IMR-90 (cell line): ENCODE results near the gene NKD1. TPM values are rescaled to one million over a fixed set of nuclear protein-coding genes. Genes with fewer than 3 reads are reported as not detected.

Experiments
- ATAC-seq: fragments of 200-7000 bp; cut with Tn5 transposase; 2 replicates; pipeline ENCODE4 v1.9.1; 2020; ENCODE audit warnings: low read depth, mild to moderate bottlenecking, moderate library complexity
- BruUV-seq: library from RNA; stranded (reverse); fragments of 400-500 nt; replicated peaks from 2 replicates; lab custom pipeline; 2021; lab: Mats Ljungman, UMichigan
- CTCF ChIA-PET: fragments of 300-600 bp; formaldehyde crosslinking; extraction: SDS; loops from one replicate; lab custom pipeline; 2021; ENCODE audit warnings: antibody characterized with exemption; lab: Yijun Ruan, JAX
- POLR2A ChIA-PET: fragments of 300-600 bp; sonication (Branson Sonifier 250); formaldehyde crosslinking; loops from one replicate; lab custom pipeline; 2022; ENCODE audit warnings: antibody characterized with exemption; ENCODE audit not compliant: unreplicated experiment; lab: Charles Lee
- DNase-seq: peaks from one replicate; pipeline ENCODE4 v3.0.0; 2013
- H2AFZ ChIP-seq: replicated peaks from 2 replicates; pipeline ENCODE3; 2013; ENCODE audit warnings: low read length, mild to moderate bottlenecking; ENCODE audit not compliant: poor library complexity
- H2AK5ac ChIP-seq: 2 replicates; pipeline ENCODE4 v1.6.1; 2013; ENCODE audit warnings: low read depth, low read length, inconsistent platforms
- H2AK9ac ChIP-seq: replicated peaks from 2 replicates; pipeline ENCODE3; 2013; ENCODE audit warnings: mild to moderate bottlenecking, low read depth, low read length, moderate library complexity; ENCODE audit not compliant: poor library complexity
- H2BK120ac ChIP-seq: 2 replicates; pipeline ENCODE4 v1.6.1; 2013; ENCODE audit warnings: low read depth, low read length, inconsistent platforms
- H2BK15ac ChIP-seq: 3 replicates; pipeline ENCODE4 v1.6.1; 2013; ENCODE audit warnings: low read depth, low read length, inconsistent platforms
- H2BK20ac ChIP-seq: 2 replicates; pipeline ENCODE4 v1.6.1; 2013; ENCODE audit warnings: low read depth, mild to moderate bottlenecking, inconsistent platforms, low read length, moderate library complexity
- H2BK5ac ChIP-seq: 2 replicates; pipeline ENCODE4 v1.6.1; 2013; ENCODE audit warnings: mild to moderate bottlenecking, low read depth, low read length, inconsistent platforms; ENCODE audit not compliant: poor library complexity, severe bottlenecking
- H3K14ac ChIP-seq: replicated peaks from 2 replicates; pipeline ENCODE4 v1.6.1; 2013; ENCODE audit warnings: low read depth, low read length, inconsistent platforms
- H3K18ac ChIP-seq: 2 replicates; pipeline ENCODE4 v1.6.1; 2013; ENCODE audit warnings: low read depth, low read length, control low read depth
- H3K23ac ChIP-seq: 2 replicates; pipeline ENCODE4 v1.6.1; 2013; ENCODE audit warnings: low read depth, low read length, inconsistent platforms
- H3K27ac ChIP-seq: 2 replicates; pipeline ENCODE4 v1.5.1; 2013; ENCODE audit warnings: mild to moderate bottlenecking, control low read depth, low read length; ENCODE audit not compliant: insufficient read depth
- H3K27me3 ChIP-seq: 2 replicates; pipeline ENCODE4 v1.6.1; 2013; ENCODE audit warnings: low read length; ENCODE audit not compliant: control insufficient read depth, insufficient read depth
- H3K36me3 ChIP-seq: 2 replicates; pipeline ENCODE4 v1.6.1; 2013; ENCODE audit warnings: low read length, mixed read lengths; ENCODE audit not compliant: control insufficient read depth, insufficient read depth
- H3K4ac ChIP-seq: 2 replicates; pipeline ENCODE4 v1.6.1; 2013; ENCODE audit warnings: low read depth, low read length, inconsistent platforms
- H3K4me1 ChIP-seq: 2 replicates; pipeline ENCODE4 v1.6.1; 2013; ENCODE audit warnings: low read length, mixed read lengths; ENCODE audit not compliant: control insufficient read depth, insufficient read depth
- H3K4me2 ChIP-seq: 2 replicates; pipeline ENCODE4 v1.6.1; 2013; ENCODE audit warnings: low read depth, mild to moderate bottlenecking, control low read depth, low read length, moderate library complexity
- H3K4me3 ChIP-seq: 2 replicates; pipeline ENCODE4 v1.5.1; 2013; ENCODE audit warnings: low read depth, mild to moderate bottlenecking, control low read depth, low read length, moderate library complexity; ENCODE audit not compliant: insufficient read depth
- H3K56ac ChIP-seq: 2 replicates; pipeline ENCODE4 v1.6.1; 2013; ENCODE audit warnings: low read length, inconsistent platforms; ENCODE audit not compliant: insufficient read depth; ENCODE audit errors: extremely low read depth
- H3K79me1 ChIP-seq, 2 experiments: 2 replicates each; pipeline ENCODE4 v1.6.1; 2013; ENCODE audit warnings: low read length in 2 of 2, inconsistent platforms in 1 of 2, low read depth in 1 of 2
- H3K9ac ChIP-seq: 2 replicates; pipeline ENCODE4 v1.6.1; 2013; ENCODE audit warnings: low read depth, low read length, control low read depth
- H3K9me1 ChIP-seq: 2 replicates; pipeline ENCODE4 v1.6.1; 2013; ENCODE audit warnings: low read length, inconsistent platforms; ENCODE audit not compliant: insufficient read depth
- H3K9me3 ChIP-seq: 2 replicates; pipeline ENCODE4 v1.6.1; 2013; ENCODE audit warnings: low read length; ENCODE audit not compliant: control insufficient read depth, insufficient read depth
- H4K20me1 ChIP-seq: 2 replicates; pipeline ENCODE4 v1.6.1; 2013; ENCODE audit warnings: low read length, inconsistent platforms; ENCODE audit not compliant: insufficient read depth
- H4K5ac ChIP-seq: 2 replicates; pipeline ENCODE4 v1.6.1; 2013; ENCODE audit warnings: mild to moderate bottlenecking, low read depth, low read length, control low read depth
- H4K8ac ChIP-seq, 2 experiments: 2 replicates each; pipeline ENCODE4 v1.6.1; 2013; ENCODE audit warnings: low read depth in 2 of 2, low read length in 2 of 2, control low read depth in 1 of 2, inconsistent platforms in 1 of 2
- H4K91ac ChIP-seq: 2 replicates; pipeline ENCODE4 v1.6.1; 2013; ENCODE audit warnings: low read depth, low read length, inconsistent platforms; ENCODE audit not compliant: insufficient read depth
- BHLHE40 ChIP-seq: fragments of 150-350 bp; IDR thresholded peaks from 2 replicates; pipeline ENCODE4 v1.6.1; 2016; ENCODE audit warnings: mild to moderate bottlenecking, low read depth, low read length
- CEBPB ChIP-seq: IDR thresholded peaks from 2 replicates; pipeline ENCODE4 v1.6.1; 2012; ENCODE audit warnings: low read depth, low read length, improper control_type of control experiment
- CHD1 ChIP-seq: IDR thresholded peaks from 2 replicates; pipeline ENCODE4 v1.6.1; 2012; ENCODE audit warnings: low read depth, low read length, improper control_type of control experiment
- CTCF ChIP-seq: conservative IDR thresholded peaks from 2 replicates; pipeline ENCODE4 v1.5.1; 2012; ENCODE audit warnings: mild to moderate bottlenecking, low read depth, low read length, improper control_type of control experiment
- ELK1 ChIP-seq: fragments of 150-350 bp; IDR thresholded peaks from 2 replicates; pipeline ENCODE4 v1.6.1; 2016; ENCODE audit warnings: low read depth, mild to moderate bottlenecking, low read length, moderate library complexity, borderline replicate concordance
- FOS ChIP-seq: fragments of 150-350 bp; IDR thresholded peaks from 2 replicates; pipeline ENCODE4 v1.6.1; 2016; ENCODE audit warnings: low read depth, low read length
- MAFK ChIP-seq: IDR thresholded peaks from 2 replicates; pipeline ENCODE4 v1.6.1; 2012; ENCODE audit warnings: low read depth, low read length, improper control_type of control experiment
- MAZ ChIP-seq: IDR thresholded peaks from 2 replicates; pipeline ENCODE4 v1.6.1; 2012; ENCODE audit warnings: low read depth, mild to moderate bottlenecking, low read length, improper control_type of control experiment, moderate library complexity, borderline replicate concordance
- MXI1 ChIP-seq: IDR thresholded peaks from 2 replicates; pipeline ENCODE4 v1.6.1; 2012; ENCODE audit warnings: low read depth, mild to moderate bottlenecking, low read length, moderate library complexity, borderline replicate concordance
- NFE2L2 ChIP-seq: fragments of 150-350 bp; IDR thresholded peaks from 2 replicates; pipeline ENCODE4 v1.6.1; 2016; ENCODE audit warnings: low read depth, mild to moderate bottlenecking, low read length
- POLR2A ChIP-seq: IDR thresholded peaks from 2 replicates; pipeline ENCODE4 v1.6.1; 2012; ENCODE audit warnings: mild to moderate bottlenecking, low read depth, low read length
- RAD21 ChIP-seq: IDR thresholded peaks from 2 replicates; pipeline ENCODE4 v1.6.1; 2012; ENCODE audit warnings: low read length, improper control_type of control experiment
- RCOR1 ChIP-seq: IDR thresholded peaks from 2 replicates; pipeline ENCODE4 v1.6.1; 2012; ENCODE audit warnings: mild to moderate bottlenecking, low read length, improper control_type of control experiment; ENCODE audit not compliant: insufficient replicate concordance
- RFX5 ChIP-seq: IDR thresholded peaks from 2 replicates; pipeline ENCODE4 v1.8.0; 2012; ENCODE audit warnings: low read depth, mild to moderate bottlenecking, low read length, moderate library complexity
- SMC3 ChIP-seq: fragments of 150-350 bp; IDR thresholded peaks from 2 replicates; pipeline ENCODE4 v1.6.1; 2016; ENCODE audit warnings: low read depth, mild to moderate bottlenecking, antibody characterized with exemption, low read length, moderate library complexity
- USF2 ChIP-seq: fragments of 150-350 bp; IDR thresholded peaks from 2 replicates; pipeline ENCODE4 v1.6.1; 2017; ENCODE audit warnings: mild to moderate bottlenecking, antibody characterized with exemption, low read length, low read depth
- WGBS, 2 experiments: methylation state at CpG; one replicate each; pipeline versions ENCODE4 v1.1.5 to v1.1.7; 2013; ENCODE audit warnings: missing lambda C conversion rate in 2 of 2; ENCODE audit not compliant: insufficient read length in 1 of 2; ENCODE audit errors: extremely low coverage in 2 of 2; 5-methylcytosine and 5-hydroxymethylcytosine counted together
- dilution Hi-C: fragments of 300-500 bp; cut with HindIII; formaldehyde crosslinking; loops from one replicate; pipeline ENCODE4 v1.14.3; 2018; ENCODE audit warnings: low sequenced_read_pairs; ENCODE audit not compliant: unreplicated experiment
- in situ Hi-C: fragments of 300-500 bp; cut with MboI; formaldehyde crosslinking; loops from 3 replicates; pipeline ENCODE4 v1.14.3; 2019; ENCODE audit warnings: low sequenced_read_pairs, inconsistent platforms, mixed read lengths
- intact Hi-C: fragments of 100-400 bp; cut with micrococcal nuclease; formaldehyde crosslinking; loops from 2 replicates; pipeline ENCODE4 v1.10.0; 2022
- polyA plus RNA-seq, 3 experiments: library from polyadenylated mRNA; depleted of rRNA; stranded (reverse); fragments of >200 nt; gene quantifications; 2 replicates each; pipeline ENCODE4 v1.2.3, GENCODE V29; 2012; ENCODE audit warnings: low replicate concordance in 1 of 3
- total RNA-seq: library from RNA; depleted of rRNA; stranded (reverse); fragments of >200 nt; gene quantifications from 2 replicates; pipeline ENCODE4 v1.2.3, GENCODE V29; 2012

The NKD1 gene
- total and polyA plus RNA-seq, 2 of the 4 experiments (the other 2 are of a cell fraction) = not detected

- POLR2A ChIA-PET = no interaction called here
- Histone ChIP-seq H3K36me3 (no peaks in the 10 kb centered on the region), H2BK15ac (no peak overlapping the region), H2BK20ac (no peak overlapping the region), H3K9me3 (no peaks in the 10 kb centered on the region), H3K4me1 (no peaks in the 10 kb centered on the region), H3K18ac (no peak overlapping the region), H3K4me2 (no peak overlapping the region), H4K20me1 (no peaks in the 10 kb centered on the region), H2BK120ac (no peak overlapping the region), H3K14ac (no peak overlapping the region), H4K91ac (no peak overlapping the region), H4K5ac (no peak overlapping the region), H2BK5ac (no peak overlapping the region), H3K27ac (no peak overlapping the region), H3K4ac (no peak overlapping the region), H3K9ac (no peak overlapping the region), H3K27me3 (no peaks in the 10 kb centered on the region), H4K8ac (no peak overlapping the region), H2AK5ac (no peak overlapping the region), H3K56ac (no peak overlapping the region), H2AK9ac (no peak overlapping the region), H3K9me1 (no peaks in the 10 kb centered on the region), H3K23ac (no peak overlapping the region), H2AFZ (no peak overlapping the region), H3K4me3 (no peak overlapping the region), H3K79me1 (no peaks in the 10 kb centered on the region)
- WGBS, 2 experiments = no CpG with 5 or more reads among the region's 1 CpG
- BruUV-seq = no TSS peak
- TF ChIP-seq BHLHE40 (no peak), POLR2A (no peak), FOS (no peak), USF2 (no peak), NFE2L2 (no peak), MAZ (no peak), CEBPB (no peak), RAD21 (no peak), SMC3 (no peak), CHD1 (no peak), MAFK (no peak), RCOR1 (no peak), MXI1 (no peak), CTCF (no peak), RFX5 (no peak), ELK1 (no peak)
- in situ Hi-C loops (no loop called here), intact Hi-C loops (no loop called here), dilution Hi-C loops (no loop called here)
- ATAC-seq = no peak
- DNase-seq = no peak
- CTCF ChIA-PET = no interaction called here
Measured at GRCh38 chr16:50515218-50515617, 33.0 kb upstream of the NKD1 start.
